Measurements from ENCODE around the gene SCIN.

Gene SCIN

GRCh38 chr7:12655161-12655560 lies 84.6 kb downstream of the SCIN start:
- TF ChIP-seq TAF1 (IDR thresholded peaks at IDR 0.05; ENCODE audit: borderline replicate concordance, insufficient read depth, low read length), result no peak
- TF ChIP-seq FOXP2 (optimal IDR thresholded peaks at IDR 0.05; ENCODE audit: borderline replicate concordance, extremely low read depth, extremely low read length, insufficient read depth), result no peak
- TF ChIP-seq, protein P1, sequence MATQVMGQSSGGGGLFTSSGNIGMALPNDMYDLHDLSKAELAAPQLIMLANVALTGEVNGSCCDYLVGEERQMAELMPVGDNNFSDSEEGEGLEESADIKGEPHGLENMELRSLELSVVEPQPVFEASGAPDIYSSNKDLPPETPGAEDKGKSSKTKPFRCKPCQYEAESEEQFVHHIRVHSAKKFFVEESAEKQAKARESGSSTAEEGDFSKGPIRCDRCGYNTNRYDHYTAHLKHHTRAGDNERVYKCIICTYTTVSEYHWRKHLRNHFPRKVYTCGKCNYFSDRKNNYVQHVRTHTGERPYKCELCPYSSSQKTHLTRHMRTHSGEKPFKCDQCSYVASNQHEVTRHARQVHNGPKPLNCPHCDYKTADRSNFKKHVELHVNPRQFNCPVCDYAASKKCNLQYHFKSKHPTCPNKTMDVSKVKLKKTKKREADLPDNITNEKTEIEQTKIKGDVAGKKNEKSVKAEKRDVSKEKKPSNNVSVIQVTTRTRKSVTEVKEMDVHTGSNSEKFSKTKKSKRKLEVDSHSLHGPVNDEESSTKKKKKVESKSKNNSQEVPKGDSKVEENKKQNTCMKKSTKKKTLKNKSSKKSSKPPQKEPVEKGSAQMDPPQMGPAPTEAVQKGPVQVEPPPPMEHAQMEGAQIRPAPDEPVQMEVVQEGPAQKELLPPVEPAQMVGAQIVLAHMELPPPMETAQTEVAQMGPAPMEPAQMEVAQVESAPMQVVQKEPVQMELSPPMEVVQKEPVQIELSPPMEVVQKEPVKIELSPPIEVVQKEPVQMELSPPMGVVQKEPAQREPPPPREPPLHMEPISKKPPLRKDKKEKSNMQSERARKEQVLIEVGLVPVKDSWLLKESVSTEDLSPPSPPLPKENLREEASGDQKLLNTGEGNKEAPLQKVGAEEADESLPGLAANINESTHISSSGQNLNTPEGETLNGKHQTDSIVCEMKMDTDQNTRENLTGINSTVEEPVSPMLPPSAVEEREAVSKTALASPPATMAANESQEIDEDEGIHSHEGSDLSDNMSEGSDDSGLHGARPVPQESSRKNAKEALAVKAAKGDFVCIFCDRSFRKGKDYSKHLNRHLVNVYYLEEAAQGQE (IDR thresholded peaks at IDR 0.05; ENCODE audit: insufficient read depth in 1 of 2, low read depth in 2 of 2, low read length in 2 of 2), result no peak
- no peak for TF ChIP-seq POLR2AphosphoS5 (IDR thresholded peaks at IDR 0.05; ENCODE audit: low read depth, low read length)
- no peak for TF ChIP-seq SIN3A (IDR thresholded peaks at IDR 0.05; ENCODE audit: borderline replicate concordance, insufficient read depth, low read length)

DNA sequence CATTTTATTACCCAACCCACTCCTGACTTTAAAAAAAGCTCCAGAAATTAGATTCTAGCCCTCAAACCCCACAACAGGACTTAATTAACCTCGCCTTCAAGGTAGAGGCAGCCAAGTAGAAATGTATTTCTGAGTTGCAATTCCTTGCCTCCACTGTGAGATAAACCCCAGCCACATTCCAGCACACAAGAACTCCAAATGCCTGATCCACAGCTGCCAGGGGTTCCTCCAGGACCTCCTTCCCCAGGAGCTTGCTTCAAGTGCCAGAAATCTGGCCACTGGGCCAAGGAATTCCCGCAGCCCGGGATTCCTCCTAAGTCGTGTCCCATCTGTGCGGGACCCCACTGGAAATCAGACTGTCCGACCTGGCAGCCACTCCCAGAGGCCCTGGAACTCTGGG lies 91.1 kb downstream of the SCIN start:
- TF ChIP-seq SIN3A (IDR thresholded peaks at IDR 0.05; ENCODE audit: borderline replicate concordance, insufficient read depth, low read length) (no peak), TAF1 (IDR thresholded peaks at IDR 0.05; ENCODE audit: borderline replicate concordance, insufficient read depth, low read length) (no peak), POLR2AphosphoS5 (IDR thresholded peaks at IDR 0.05; ENCODE audit: low read depth, low read length) (no peak), FOXP2 (optimal IDR thresholded peaks at IDR 0.05; ENCODE audit: borderline replicate concordance, extremely low read depth, extremely low read length, insufficient read depth) (no peak)
- TF ChIP-seq, protein P1 (IDR thresholded peaks at IDR 0.05; ENCODE audit: insufficient read depth in 1 of 2, low read depth in 2 of 2, low read length in 2 of 2), result no peak

GRCh38 chr7:12670000-12670729 lies 99.6 kb downstream of the SCIN start:
- TF ChIP-seq, protein P1 (IDR thresholded peaks at IDR 0.05; ENCODE audit: insufficient read depth in 1 of 2, low read depth in 2 of 2, low read length in 2 of 2), result no peak
- no peak for TF ChIP-seq POLR2AphosphoS5 (IDR thresholded peaks at IDR 0.05; ENCODE audit: low read depth, low read length)
- TF ChIP-seq SIN3A (IDR thresholded peaks at IDR 0.05; ENCODE audit: borderline replicate concordance, insufficient read depth, low read length), result no peak
- no peak for TF ChIP-seq FOXP2 (optimal IDR thresholded peaks at IDR 0.05; ENCODE audit: borderline replicate concordance, extremely low read depth, extremely low read length, insufficient read depth)
- TF ChIP-seq TAF1 (IDR thresholded peaks at IDR 0.05; ENCODE audit: borderline replicate concordance, insufficient read depth, low read length), result no peak

- TF ChIP-seq POLR2AphosphoS5 (IDR thresholded peaks at IDR 0.05; ENCODE audit: low read depth, low read length) (no peak), SIN3A (IDR thresholded peaks at IDR 0.05; ENCODE audit: borderline replicate concordance, insufficient read depth, low read length) (no peak), TAF1 (IDR thresholded peaks at IDR 0.05; ENCODE audit: borderline replicate concordance, insufficient read depth, low read length) (no peak), FOXP2 (optimal IDR thresholded peaks at IDR 0.05; ENCODE audit: borderline replicate concordance, extremely low read depth, extremely low read length, insufficient read depth) (no peak)
- TF ChIP-seq, protein P1 (IDR thresholded peaks at IDR 0.05; ENCODE audit: insufficient read depth in 1 of 2, low read depth in 2 of 2, low read length in 2 of 2), result no peak
These were observed 100.4 kb downstream of the SCIN start for GRCh38 chr7:12670743-12671520.
